D341Med (cell line): ENCODE results near the gene OXSR1.
"Not testable (repeated sequence)": the region's sequence is repeated elsewhere in the genome, so short reads cannot be mapped to it uniquely, and the experiment has no call there.

Experiments
- DNase-seq: peaks from one replicate; pipeline ENCODE4 v3.0.0; 2012; ENCODE audit warnings: low spot score

The OXSR1 gene

DNA sequence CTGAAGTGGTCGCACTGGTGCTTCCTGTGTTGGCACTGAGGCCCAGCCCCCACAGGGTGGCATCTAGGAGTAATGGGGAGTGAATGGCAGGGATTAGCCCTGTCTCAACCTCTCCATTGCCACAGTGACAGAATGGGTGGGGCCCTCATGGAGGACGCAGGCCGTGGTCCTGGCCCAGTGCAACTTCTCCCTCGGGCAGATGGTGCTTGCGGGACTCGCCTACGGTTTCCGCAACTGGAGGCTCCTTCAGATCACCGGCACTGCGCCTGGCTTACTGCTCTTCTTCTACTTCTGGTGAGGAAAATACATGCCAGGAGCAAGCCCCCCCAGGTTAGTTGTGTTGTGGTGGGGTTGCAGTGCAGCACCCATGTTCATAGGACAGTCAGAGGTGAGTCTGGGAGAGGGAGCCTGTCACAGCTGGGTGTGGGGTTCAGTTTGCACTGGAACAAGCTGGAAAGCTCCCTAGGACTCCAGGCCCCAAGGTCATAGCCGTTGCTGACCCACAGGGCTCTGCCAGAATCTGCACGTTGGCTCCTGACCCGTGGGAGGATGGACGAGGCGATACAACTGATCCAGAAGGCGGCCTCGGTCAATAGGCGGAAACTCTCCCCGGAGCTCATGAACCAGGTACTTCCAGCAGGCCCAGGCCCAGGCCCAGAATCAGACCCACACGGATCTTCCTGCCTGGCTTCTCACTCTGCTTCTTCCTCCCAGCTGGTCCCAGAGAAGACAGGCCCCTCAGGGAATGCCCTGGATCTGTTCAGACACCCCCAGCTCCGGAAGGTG, 109.7 kb downstream of the OXSR1 start:
- no peak for DNase-seq

DNA sequence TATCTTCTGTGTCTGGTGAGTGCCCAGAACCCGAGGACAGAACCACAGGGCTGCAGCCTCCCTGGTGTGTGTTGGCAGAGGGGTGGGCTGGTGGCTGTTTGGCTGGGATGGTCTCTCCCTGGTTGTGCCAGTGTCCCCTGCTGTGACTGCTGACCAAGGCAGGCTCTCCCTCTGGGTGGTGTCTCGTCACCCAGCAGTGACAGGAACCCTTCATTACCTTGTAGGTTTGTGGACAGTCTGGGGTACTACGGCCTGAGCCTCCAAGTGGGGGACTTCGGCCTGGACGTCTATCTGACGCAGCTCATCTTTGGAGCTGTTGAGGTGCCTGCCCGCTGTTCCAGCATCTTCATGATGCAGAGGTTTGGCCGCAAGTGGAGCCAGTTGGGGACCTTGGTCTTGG, 110.3 kb downstream of the OXSR1 start:
- no peak for DNase-seq

DNA sequence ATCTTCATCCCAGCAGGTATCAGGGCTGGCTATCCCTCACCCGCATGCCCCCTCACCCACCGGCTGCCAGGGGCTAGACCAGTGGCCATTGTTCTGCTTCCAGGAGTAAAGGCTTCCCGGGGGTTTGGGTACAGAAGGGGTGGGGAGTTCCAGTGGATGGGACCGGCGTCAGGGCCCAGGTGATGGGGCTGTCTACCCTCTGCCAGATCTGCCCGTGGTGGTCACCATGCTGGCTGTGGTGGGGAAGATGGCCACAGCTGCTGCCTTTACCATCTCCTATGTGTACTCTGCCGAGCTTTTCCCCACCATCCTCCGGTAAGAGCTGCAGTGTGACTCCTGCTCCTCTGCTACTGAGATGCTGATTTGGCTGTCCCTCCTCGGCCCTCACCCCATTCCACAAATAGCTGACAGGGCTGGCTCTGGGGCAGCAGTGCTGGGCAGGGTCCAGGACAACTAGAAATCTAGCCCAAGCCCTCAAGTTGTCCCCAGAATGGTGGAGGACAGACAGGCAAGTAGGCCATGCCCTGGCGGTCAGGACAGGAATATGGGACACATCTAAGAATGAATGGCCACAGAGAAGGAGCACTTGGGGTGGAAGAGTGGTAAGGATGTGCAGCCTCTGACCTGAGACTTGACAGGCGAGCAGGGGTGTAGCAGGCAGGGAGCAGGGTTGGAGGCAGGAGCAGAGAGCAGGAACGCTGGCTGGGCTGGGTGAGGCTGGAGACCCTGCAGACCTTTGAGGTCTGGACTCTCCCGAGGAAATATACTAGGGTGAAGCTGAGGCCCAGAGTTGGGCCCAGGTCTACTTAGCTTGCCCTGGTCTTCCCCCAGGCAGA, 111.0 kb downstream of the OXSR1 start:
- no peak for DNase-seq

DNA sequence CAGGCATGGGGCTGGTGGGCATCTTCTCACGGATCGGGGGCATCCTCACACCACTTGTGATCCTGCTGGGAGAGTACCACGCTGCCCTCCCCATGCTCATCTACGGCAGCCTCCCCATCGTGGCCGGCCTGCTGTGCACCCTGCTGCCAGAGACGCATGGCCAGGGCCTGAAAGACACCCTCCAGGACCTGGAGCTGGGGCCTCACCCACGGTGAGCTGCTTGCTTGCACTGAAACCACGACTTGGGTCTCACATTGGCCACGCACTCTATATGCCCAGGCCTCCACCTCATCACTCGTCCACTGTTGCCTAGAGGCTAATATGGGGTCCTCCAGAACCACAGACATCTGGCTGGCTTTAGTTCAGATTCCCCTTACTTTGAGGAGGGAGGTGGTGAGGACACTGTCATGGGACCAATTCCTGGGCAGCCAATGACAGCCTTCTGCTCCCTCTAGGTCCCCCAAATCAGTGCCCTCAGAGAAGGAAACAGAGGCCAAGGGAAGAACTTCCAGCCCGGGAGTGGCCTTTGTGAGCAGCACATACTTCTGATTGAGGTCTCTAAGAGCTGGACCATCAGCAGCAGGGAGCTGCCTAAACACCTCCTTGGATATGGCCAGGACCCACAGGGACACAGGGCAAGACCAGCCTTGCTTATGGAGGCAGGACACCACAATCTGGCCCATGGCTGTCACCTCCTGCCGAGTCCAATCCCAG, 111.7 kb downstream of the OXSR1 start:
- no peak for DNase-seq

DNA sequence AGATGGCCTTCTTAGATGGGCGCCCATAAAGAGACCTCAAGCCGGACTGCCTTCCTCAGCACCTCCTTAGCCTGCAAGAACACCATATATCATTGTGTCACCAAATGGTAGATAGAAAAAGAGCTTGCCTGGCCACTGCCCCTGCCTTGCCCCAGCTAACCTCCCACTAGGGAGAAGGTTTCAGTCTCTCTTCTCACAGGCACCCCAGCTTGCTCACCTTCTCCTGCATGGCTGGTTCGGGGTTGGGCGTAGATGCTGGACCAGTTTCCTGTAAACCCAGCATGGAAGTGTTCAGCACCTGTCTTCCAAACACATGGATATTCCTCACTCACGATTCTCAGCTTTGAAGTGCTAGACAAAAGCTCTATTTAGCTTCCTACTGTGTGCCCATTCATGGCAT, 113.5 kb downstream of the OXSR1 start:
- DNase-seq, result no peak

DNA sequence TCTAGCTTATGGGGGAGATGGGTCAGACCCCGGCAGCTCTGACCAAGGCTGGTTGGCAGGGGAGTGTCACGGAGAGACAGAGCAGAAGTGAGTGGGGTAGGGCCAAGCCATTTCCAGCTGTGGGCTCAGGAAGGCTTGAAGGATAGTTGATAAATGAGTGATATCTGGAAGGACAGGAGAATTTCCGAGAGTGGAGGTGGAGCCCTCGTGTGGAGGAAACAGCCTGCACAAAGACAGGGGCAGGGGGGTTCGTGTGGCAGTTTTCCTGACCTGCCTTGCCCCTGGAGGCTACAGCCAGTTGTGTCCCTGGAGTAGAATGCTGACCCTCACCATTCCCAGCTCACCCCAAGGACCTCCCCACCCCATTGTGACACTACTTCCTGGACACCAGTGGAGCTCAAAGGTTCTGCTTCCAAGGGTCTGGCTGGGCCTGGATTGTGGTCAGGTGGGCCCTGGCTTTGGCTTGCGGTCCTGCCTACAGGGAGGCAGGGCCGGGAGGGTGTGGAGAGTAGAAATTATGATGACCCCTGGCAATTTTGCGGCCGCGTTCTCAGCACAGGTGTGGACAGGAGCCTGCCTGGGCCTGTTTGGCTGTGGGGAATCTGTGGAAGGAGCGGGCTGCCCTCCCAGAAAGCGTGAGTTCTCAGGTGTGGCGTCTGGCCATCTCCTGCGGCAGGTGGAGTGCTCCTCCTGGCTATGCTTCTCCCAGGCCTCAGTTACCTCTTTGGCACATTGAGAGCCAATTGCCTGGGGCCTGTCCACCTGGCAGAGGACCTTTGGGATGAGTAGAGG, 116.8 kb downstream of the OXSR1 start, which contains the start of gene SLC22A14:
SLC22A14 (plus strand) TSS at position 400 of the 792 bp plus-strand sequence. CDS start 23,733 bp downstream, outside the sequence.
- DNase-seq, result no peak

DNA sequence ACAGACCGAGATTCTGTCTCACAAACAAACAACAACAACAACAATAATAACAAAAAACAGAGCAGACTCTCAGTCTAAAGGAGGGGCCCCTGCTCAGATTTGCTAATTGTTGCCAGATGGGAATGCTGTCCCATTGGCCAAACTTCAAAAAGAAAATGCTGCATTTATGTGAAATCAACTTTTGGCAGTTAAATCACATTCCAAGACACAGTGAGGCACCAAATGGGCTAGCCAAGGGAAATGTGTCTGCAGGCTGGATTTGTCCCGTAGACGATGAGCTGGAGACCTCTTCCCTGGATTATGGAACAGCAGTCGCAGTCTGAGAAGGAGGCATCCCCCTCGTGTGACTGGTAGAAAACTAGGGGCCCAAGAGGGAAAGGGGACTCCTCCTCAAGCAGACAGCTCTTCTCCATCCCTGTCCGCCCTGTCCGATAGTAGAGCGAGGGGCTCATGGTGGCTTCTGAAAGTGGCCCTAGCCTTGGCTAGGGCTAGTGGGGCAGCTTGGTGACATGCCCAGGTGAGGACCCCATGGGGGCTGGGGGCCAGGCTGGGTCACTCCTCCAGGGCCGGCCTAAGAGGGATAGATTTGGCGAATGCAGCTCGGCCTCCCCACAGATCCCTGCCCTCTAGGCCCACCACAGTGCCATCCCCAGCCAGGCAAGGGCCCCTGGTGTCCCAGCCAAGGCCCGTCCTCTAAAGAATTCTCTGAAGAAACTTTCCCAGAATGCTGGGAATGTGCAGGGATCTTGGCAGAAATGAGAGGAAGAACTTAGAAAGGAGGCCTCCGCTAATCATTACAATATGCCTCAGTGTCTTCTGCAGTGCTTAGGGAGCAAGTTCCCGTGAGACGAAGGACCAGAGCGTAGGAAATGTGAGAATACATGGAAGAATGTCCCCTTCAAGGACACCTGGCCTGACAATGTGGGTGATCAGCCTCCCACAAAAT, 118.7 kb downstream of the OXSR1 start:
- DNase-seq, result no peak

DNA sequence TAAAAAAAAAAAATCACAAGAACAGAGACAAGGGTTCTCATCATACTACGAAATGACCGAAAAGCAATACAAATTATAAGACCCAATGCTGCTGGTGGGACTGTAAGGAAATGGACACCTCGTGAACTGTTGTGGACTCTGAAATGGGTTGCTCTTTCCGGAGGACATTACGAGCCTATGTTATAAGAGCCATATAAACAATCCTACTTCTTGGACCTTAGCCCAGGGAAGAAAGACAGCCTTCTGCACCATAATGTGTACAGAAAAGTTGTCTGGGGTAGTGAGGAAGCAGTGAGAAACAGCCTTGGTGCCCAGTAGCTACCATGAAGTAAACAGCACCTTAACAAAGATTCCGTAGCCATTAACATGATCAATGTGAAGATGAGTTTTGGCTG, 119.4 kb downstream of the OXSR1 start:
- no peak for DNase-seq

DNA sequence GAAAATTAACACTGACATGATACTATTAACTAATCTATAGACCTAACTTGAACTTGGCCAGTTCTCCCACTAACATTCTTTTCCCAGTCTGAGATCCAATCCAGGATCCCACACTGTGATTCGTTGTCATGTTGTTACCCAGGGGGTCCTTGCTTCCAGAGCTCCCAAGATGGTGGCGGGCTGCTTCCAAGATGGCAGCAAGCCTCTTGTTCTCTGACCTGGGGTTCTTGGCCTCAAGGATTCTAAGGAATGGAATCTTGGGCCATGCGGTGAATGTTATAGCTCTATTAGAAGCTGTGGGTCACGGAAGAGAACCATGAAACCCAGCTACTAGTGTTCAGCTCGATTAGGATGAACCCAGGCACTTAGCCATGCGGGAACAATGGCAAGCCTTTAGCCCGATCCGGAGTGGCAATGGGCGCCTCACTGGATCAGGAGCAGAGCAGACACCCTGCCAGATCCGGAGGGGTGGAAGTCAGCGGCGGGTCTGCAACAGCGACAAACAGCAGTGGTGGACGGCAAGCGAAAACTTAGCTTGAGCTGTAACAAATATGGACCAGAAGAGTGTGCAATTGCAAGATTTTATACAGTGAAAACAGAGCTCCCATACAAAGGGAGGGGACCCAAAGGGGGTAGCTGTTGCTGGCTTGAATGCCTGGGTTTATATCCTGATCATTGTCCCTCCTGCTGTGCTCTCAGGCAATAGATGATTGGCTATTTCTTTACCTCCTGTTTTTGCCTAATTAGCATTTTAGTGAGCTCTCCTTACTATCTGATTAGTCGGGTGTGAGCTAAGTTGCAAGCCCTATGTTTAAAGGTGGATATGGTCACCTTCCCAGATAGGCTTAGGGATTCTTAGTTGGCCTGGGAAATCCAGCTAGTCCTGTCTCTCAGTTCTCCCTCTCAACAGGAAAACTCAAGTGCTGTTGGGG, 124.2 kb downstream of the OXSR1 start:
- not testable (repeated sequence) for DNase-seq

DNA sequence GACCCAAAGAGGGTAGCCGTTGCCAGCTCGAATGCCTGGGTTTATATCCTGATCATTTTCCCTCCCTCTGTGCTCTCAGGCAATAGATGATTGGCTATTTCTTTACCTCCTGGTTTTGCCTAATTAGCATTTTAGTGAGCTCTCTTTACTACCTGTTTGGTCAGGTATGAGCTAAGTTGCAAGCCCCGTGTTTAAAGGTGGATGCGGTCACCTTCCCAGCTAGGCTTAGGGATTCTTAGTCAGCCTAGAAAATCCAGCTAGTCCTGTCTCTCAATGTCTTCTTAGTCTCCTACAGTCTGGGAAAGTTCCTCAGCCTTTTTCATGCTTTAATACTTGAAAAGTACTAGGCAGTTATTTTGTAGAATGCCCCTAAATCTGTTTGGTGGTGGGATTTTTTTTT, 131.7 kb downstream of the OXSR1 start:
- not testable (repeated sequence) for DNase-seq

DNA sequence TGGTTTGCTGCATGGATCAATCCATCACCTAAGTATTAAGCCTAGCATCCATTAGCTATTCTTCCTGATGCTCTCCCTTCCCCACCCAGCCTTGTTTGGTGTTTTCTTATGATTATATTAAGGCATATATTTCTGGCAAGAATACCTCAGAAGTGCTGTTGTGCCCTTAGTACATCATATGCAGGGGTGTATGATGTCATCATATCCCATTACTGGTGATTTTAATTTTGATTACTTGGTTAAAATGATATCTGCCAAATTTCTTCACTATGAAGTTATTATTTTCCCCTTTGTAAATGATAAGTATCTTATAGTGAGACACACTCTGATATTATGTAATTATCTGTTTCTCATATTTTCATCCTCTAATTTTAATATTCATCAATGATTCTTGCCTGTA, 132.2 kb downstream of the OXSR1 start:
- DNase-seq, result no peak

DNA sequence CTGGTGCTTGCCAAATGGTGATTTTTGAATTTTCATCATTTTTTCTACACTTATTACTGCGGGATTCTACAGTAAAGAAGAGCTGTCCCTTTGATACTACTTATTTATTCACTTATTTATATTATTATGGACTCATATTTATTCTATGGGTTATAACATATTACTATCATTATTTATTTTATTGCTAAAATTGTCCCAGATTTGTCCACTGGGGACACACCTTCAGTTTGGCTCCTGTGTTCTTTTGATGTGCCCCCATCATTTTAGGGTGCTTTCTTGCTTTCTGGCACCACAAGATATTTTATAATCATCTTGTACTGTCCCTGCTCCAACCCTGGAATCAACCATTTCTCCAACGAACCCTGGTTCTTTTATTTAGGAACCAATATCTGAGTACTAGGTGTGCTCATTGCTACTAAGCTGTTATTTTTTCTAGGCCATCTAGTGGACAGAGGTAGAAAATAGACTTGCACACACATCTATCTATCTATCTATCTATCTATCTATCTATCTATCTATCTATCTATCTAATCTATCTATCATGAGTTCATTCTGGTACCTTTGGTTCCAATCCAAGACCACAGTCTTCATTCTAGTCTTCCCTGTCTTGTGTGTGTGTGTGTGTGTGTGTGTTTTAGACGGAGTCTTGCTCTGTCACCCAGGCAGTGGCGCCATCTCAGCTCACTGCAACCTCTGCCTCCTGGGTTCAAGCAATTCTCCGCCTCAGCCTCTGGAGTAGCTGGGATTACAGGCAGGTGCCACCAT, 132.8 kb downstream of the OXSR1 start:
- DNase-seq, result peak; percentile 33
